K562 (cell line): Measurements from ENCODE around the gene BBS1. TPM values are rescaled to one million over a fixed set of nuclear protein-coding genes. Genes with fewer than 3 reads are reported as not detected.

Source experiments
- ATAC-seq: fragments of 200-7000 bp; cut with Tn5 transposase; 3 replicates; pipeline ENCODE4 v1.9.1; 2020; ENCODE audit warnings: moderate library complexity
- BruUV-seq: library from RNA; stranded (reverse); fragments of 400-500 nt; replicated peaks from 2 replicates; lab custom pipeline; 2021; lab: Mats Ljungman, UMichigan
- CTCF ChIA-PET: fragments of 300-600 bp; formaldehyde crosslinking; extraction: SDS; loops from one replicate; lab custom pipeline; 2021; ENCODE audit warnings: low intra/inter-chr PET ratio; lab: Yijun Ruan, JAX
- POLR2A ChIA-PET: fragments of 300-600, 350-650 bp; sonication (Branson Sonifier 250); formaldehyde crosslinking; extraction: SDS; loops from one replicate; lab custom pipeline; 2021; ENCODE audit warnings: antibody characterized with exemption, inconsistent platforms; lab: Yijun Ruan, JAX
- DNase-seq, 4 experiments: peaks; one replicate each; pipeline versions ENCODE4 v3.0.0 to v3.0.0-alpha.2; 2011 to 2018; ENCODE audit warnings: low spot score in 3 of 4, mixed read lengths in 3 of 4; ENCODE audit errors: extremely low read depth in 1 of 4
- FAIRE-seq: peaks from 2 replicates; lab custom pipeline; 2011; peaks lifted over from hg19 to GRCh38; lab: Jason Lieb, UNC
- H2AFZ ChIP-seq: 2 replicates; pipeline ENCODE4 v1.6.0; 2011; ENCODE audit warnings: low read depth, low read length, control low read depth, inconsistent platforms
- H3K27ac ChIP-seq: fragments of 200-600 bp; 3 replicates; pipeline ENCODE4 v1.8.0; 2011; ENCODE audit warnings: low read depth, mild to moderate bottlenecking, control low read depth, inconsistent platforms, low read length, moderate library complexity, mixed read lengths; ENCODE audit errors: extremely low read depth
- H3K27me3 ChIP-seq, 2 experiments: fragments of 300-600 bp in 1 of 2; 2 replicates in 1 of 2; 3 replicates in 1 of 2; pipeline versions ENCODE4 v1.6.0 to v1.8.0; 2011; ENCODE audit warnings: inconsistent platforms in 2 of 2, low read length in 2 of 2, mild to moderate bottlenecking in 1 of 2, mixed read lengths in 1 of 2, moderate library complexity in 1 of 2; ENCODE audit not compliant: control insufficient read depth in 2 of 2, insufficient read depth in 2 of 2
- H3K36me3 ChIP-seq: fragments of 300-600 bp; 3 replicates; pipeline ENCODE4 v1.8.0; 2011; ENCODE audit warnings: mild to moderate bottlenecking, low read length, inconsistent platforms; ENCODE audit not compliant: control insufficient read depth, insufficient read depth
- H3K4me1 ChIP-seq, 2 experiments: fragments of 200-600 bp in 1 of 2; replicated peaks in 1 of 2; 2 replicates in 1 of 2; 3 replicates in 1 of 2; pipeline versions ENCODE4 v1.5.1 to v1.8.0; 2011; ENCODE audit warnings: inconsistent platforms in 2 of 2, low read length in 2 of 2, mild to moderate bottlenecking in 1 of 2, mixed read lengths in 1 of 2, moderate library complexity in 1 of 2; ENCODE audit not compliant: control insufficient read depth in 2 of 2, insufficient read depth in 2 of 2
- H3K4me2 ChIP-seq: 2 replicates; pipeline ENCODE4 v1.6.1; 2011; ENCODE audit warnings: low read length, control low read depth, inconsistent platforms, mixed read lengths; ENCODE audit not compliant: insufficient read depth
- H3K4me3 ChIP-seq: fragments of 200-600 bp; sonication (generic), shearing (Covaris generic); 2 replicates; pipeline ENCODE4 v1.5.1; 2016; ENCODE audit warnings: control low read depth, inconsistent platforms
- H3K79me2 ChIP-seq: fragments of 200-600 bp; 3 replicates; pipeline ENCODE4 v1.8.0; 2011; ENCODE audit warnings: low read length, inconsistent platforms; ENCODE audit not compliant: control insufficient read depth, insufficient read depth
- H3K9ac ChIP-seq, 2 experiments: 2 replicates each; pipeline versions ENCODE4 v1.6.0 to v1.6.1; 2011; ENCODE audit warnings: low read depth in 2 of 2, low read length in 2 of 2, control low read depth in 1 of 2, inconsistent platforms in 1 of 2, mild to moderate bottlenecking in 1 of 2, mixed read lengths in 1 of 2; ENCODE audit not compliant: insufficient read depth in 1 of 2
- H3K9me1 ChIP-seq: one replicate; pipeline ENCODE4 v1.6.0; 2011; ENCODE audit warnings: inconsistent platforms, mild to moderate bottlenecking, low read length, moderate library complexity; ENCODE audit not compliant: control insufficient read depth, insufficient read depth
- H3K9me3 ChIP-seq: replicated peaks from 2 replicates; pipeline ENCODE4 v1.5.1; 2011; ENCODE audit warnings: low read depth, low read length, inconsistent platforms; ENCODE audit not compliant: control insufficient read depth, insufficient read depth
- H4K20me1 ChIP-seq: replicated peaks from 2 replicates; pipeline ENCODE4 v1.6.1; 2011; ENCODE audit warnings: low read length, inconsistent platforms, mixed read lengths; ENCODE audit not compliant: control insufficient read depth, insufficient read depth
- HMGXB4 ChIP-seq: sonication (generic); formaldehyde crosslinking; IDR thresholded peaks from 2 replicates; pipeline ENCODE4 v1.8.1; 2023; ENCODE audit warnings: mild to moderate bottlenecking, missing genetic modification reagents
- MAFG ChIP-seq: fragments of 450-650 bp; conservative IDR thresholded peaks from 2 replicates; pipeline ENCODE4 v1.6.1; 2016; ENCODE audit warnings: missing genetic modification characterization, missing compliant biosample characterization
- RFX1 ChIP-seq: fragments of 450-650 bp; IDR thresholded peaks from 2 replicates; pipeline ENCODE4 v1.6.1; 2016; ENCODE audit warnings: mild to moderate bottlenecking, moderate library complexity
- RUNX1 ChIP-seq: sonication (generic); IDR thresholded peaks from 2 replicates; pipeline ENCODE4 v1.6.1; 2016; ENCODE audit warnings: antibody characterized with exemption, low read depth
- USF2 ChIP-seq: sonication (generic); formaldehyde crosslinking; IDR thresholded peaks from 2 replicates; pipeline ENCODE4 v1.5.0; 2020; ENCODE audit warnings: missing genetic modification reagents
- ZFP36 ChIP-seq: fragments of 150-350 bp; IDR thresholded peaks from 2 replicates; pipeline ENCODE4 v1.6.1; 2018; ENCODE audit warnings: low read length, low read depth; ENCODE audit not compliant: partially characterized antibody
- ZMIZ1 ChIP-seq, 2 experiments: fragments of 150-350 bp in 1 of 2; IDR thresholded peaks; 2 replicates each; pipeline ENCODE4 v1.6.1; 2012 to 2016; ENCODE audit warnings: low read depth in 2 of 2, low read length in 2 of 2, mild to moderate bottlenecking in 1 of 2, moderate library complexity in 1 of 2
- WGBS: fragments of 100-300 bp; shearing (Covaris generic); methylation state at CpG from one replicate; pipeline ENCODE4 v1.1.6; 2016; ENCODE audit warnings: low coverage, mixed read lengths; ENCODE audit not compliant: insufficient coverage; ENCODE audit errors: missing lambda C conversion rate; 5-methylcytosine and 5-hydroxymethylcytosine counted together
- in situ Hi-C: fragments of 300-500 bp; cut with MboI; formaldehyde crosslinking; loops from 4 replicates; pipeline ENCODE4 v1.15.0; 2018; ENCODE audit warnings: inconsistent platforms, mixed read lengths
- intact Hi-C: fragments of 100-400 bp; cut with micrococcal nuclease; formaldehyde crosslinking; loops from 2 replicates; pipeline ENCODE4 v1.14.2; 2022
- polyA plus RNA-seq, 8 experiments: library from polyadenylated mRNA; depleted of rRNA in 4 of 8; stranded (reverse) in 5 of 8; unstranded in 3 of 8; fragments of >200 nt; fragmentation: Nextera tagmentation in 2 of 8; fragmentation: Illumina TruSeq in 1 of 8; extraction: Ambion mirVana in 2 of 8; extraction: Trizol in 1 of 8; gene quantifications; 2 replicates each; pipeline versions ENCODE4 v1.2.1 to v1.2.3, GENCODE V29; 2011 to 2014; ENCODE audit warnings: inconsistent platforms in 1 of 8, missing spikeins in 1 of 8
- total RNA-seq, 7 experiments: library from RNA; depleted of rRNA in 6 of 7; stranded (reverse); fragments of >200 nt in 6 of 7; fragmentation: Illumina TruSeq in 2 of 7; extraction: Trizol in 2 of 7; gene quantifications; 2 replicates each; pipeline versions ENCODE4 v1.2.1 to v1.2.3, GENCODE V29; 2011 to 2021; ENCODE audit warnings: low replicate concordance in 1 of 7

The BBS1 gene
- total and polyA plus RNA-seq, 9 of the 15 experiments (the other 6 are each of a cell fraction or from before 2014, with no cell fraction given) = 9.0 to 19.8 (median 12.1) TPM

- DNase-seq (no peak), ATAC-seq (no peak), FAIRE-seq (no peak)
- intact Hi-C loops (no loop called here), in situ Hi-C loops (no loop called here)
- H3K9me3 ChIP-seq = no peaks in the 10 kb centered on the region
- H3K4me3 ChIP-seq = no peak overlapping the region
- H4K20me1 ChIP-seq = peaks cover 12% of the 10 kb centered on the region; the same call in 1 of the 2 replicates
- ChIA-PET POLR2A (no interaction called here), CTCF (interaction anchor here (4.2 kb wide), 1 partner anchor 69 kb away, joined by 50 read pairs; no protein-coding TSS in a partner anchor)
- H3K9ac ChIP-seq = peak overlapping the region in 1 of 2 experiments; percentile 59; a peak in 2 of 4 replicates
- H3K9me1 ChIP-seq = no peaks in the 10 kb centered on the region
- H2AFZ ChIP-seq = no peak overlapping the region
- WGBS = 93% methylated on average over 5 of the region's 10 CpGs
- TF ChIP-seq MAFG (tag) (no peak), RUNX1 (no peak)
- peaks cover 3 to 30% of the 10 kb centered on the region in 2 experiments; a peak in 4 of 5 replicates for H3K4me1 ChIP-seq
- BruUV-seq = no TSS peak
- no peak overlapping the region for H3K4me2 ChIP-seq
- H3K27me3 ChIP-seq = no peaks in the 10 kb centered on the region
- H3K79me2 ChIP-seq = peaks cover 12% of the 10 kb centered on the region; the same call in 2 of the 3 replicates
- no peak overlapping the region for H3K27ac ChIP-seq
- H3K36me3 ChIP-seq = peaks cover 3% of the 10 kb centered on the region; the same call in 2 of the 3 replicates
Measured at GRCh38 chr11:66476173-66476840, 34.1 kb upstream of the BBS1 start.

GRCh38 chr11:66476841-66477251 is 33.6 kb upstream of the BBS1 start:
- no peak overlapping the region for H3K4me2 ChIP-seq
- H4K20me1 ChIP-seq = peaks cover 12% of the 10 kb centered on the region; the same call in 1 of the 2 replicates
- H2AFZ ChIP-seq = no peak overlapping the region
- ChIA-PET POLR2A (no interaction called here), CTCF (interaction anchor here (4.2 kb wide), 1 partner anchor 69 kb away, joined by 50 read pairs; no protein-coding TSS in a partner anchor)
- H3K9me3 ChIP-seq = no peaks in the 10 kb centered on the region
- H3K4me3 ChIP-seq = no peak overlapping the region
- no peak for FAIRE-seq
- no peaks in the 10 kb centered on the region for H3K27me3 ChIP-seq
- intact Hi-C loops (no loop called here), in situ Hi-C loops (no loop called here)
- H3K27ac ChIP-seq = no peak overlapping the region
- peaks cover 12% of the 10 kb centered on the region; the same call in 2 of the 3 replicates for H3K79me2 ChIP-seq
- DNase-seq = no peak
- peaks cover 3 to 29% of the 10 kb centered on the region in 2 experiments; a peak in 4 of 5 replicates for H3K4me1 ChIP-seq
- H3K36me3 ChIP-seq = peaks cover 3% of the 10 kb centered on the region; the same call in 2 of the 3 replicates
- peak overlapping the region in 1 of 2 experiments; percentile 59; a peak in 1 of 4 replicates for H3K9ac ChIP-seq
- WGBS = 54% methylated on average over 9 of the region's 9 CpGs
- no TSS peak for BruUV-seq
- H3K9me1 ChIP-seq = no peaks in the 10 kb centered on the region
- ATAC-seq = no peak
- TF ChIP-seq ZMIZ1 (IDR thresholded peaks at IDR 0.05; ENCODE audit: low read depth in 2 of 2, low read length in 2 of 2) = no peak
- TF ChIP-seq HMGXB4 = no peak
- TF ChIP-seq ZFP36 = peak; percentile 84
- 0 out of 2 replicates have a peak, but pooled peaks have one; percentile 19 for TF ChIP-seq USF2 (CRISPR knock-in tag)
- TF ChIP-seq RFX1 = no peak
